ENCODE results near the gene NFU1.

Gene NFU1

GRCh38 chr2:69436938-69437750, at the start of gene NFU1:
Gene NFU1, minus strand, starts transcription at chr2:69437435. Its CDS starts 13 bp downstream, at chr2:69437422.
- DNase-seq: peak; percentile 91

DNA sequence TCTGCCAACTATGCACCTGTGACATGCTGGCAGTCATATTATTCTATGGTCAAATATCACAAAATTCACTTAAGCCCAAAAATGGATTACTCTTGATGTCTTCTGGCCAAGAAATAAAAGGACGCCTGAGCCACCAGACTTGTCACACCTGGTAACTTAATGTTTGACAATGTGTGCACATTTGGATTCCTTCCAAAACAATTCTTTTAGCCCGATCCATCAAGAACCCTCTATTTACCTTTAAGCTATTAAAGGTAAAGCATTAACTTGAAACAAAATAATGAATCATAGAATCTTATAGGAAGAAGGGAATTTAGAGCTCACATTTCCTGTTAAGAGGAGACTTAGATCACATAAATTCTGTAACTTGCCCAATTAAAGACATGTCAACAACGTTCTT, 46.5 kb upstream of the NFU1 start:
- DNase-seq: no peak

DNA sequence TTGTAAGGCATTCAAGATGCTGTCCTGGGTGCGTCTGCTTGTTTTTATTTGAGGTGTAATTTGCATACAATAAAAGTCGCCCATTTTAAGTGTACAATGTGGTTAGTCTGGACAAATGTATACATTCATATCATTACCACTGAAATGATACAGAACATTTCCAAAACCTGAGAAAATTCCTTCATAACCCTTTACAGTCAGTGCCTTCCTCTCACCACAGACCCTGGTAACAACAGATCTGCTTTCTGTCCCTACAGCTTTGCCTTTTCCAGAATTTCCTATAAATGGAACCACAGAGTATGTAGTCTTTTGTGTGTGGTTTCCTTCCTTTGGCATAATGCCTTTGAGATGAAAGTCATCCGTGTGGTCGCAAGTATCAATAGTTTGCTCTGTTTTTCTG, 45.8 kb upstream of the NFU1 start:
- DNase-seq: no peak

- DNase-seq: no peak
Observed at GRCh38 chr2:69482471-69482870, 45.2 kb upstream of the NFU1 start.

GRCh38 chr2:69481421-69481820, 44.2 kb upstream of the NFU1 start:
- no peak for DNase-seq

- no peak for DNase-seq
Observed at GRCh38 chr2:69477627-69478026, 40.4 kb upstream of the NFU1 start.

GRCh38 chr2:69474688-69475087, 37.5 kb upstream of the NFU1 start:
- no peak for DNase-seq

DNA sequence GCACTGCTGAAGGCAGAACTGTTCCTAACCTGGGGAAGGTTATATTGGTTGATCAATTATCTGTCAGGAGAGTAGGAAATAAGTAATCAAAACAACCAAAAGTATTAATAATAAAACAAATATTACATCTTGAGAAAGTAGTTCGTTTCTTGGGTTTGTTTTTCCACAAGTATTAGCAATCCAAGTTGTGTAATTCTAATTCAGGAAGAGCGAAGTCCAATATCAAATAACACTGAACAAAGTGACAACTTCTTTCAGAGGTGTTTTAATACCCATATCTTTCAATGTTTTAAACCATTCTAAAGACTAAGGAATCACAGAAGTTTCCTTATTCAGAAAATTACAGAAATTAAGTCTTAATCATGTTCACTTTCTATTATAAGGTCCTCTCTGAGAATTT, 34.6 kb upstream of the NFU1 start:
- no peak for DNase-seq

GRCh38 chr2:69470911-69471310, 33.7 kb upstream of the NFU1 start:
- DNase-seq: no peak

GRCh38 chr2:69469784-69470183, 32.5 kb upstream of the NFU1 start:
- no peak for DNase-seq

DNA sequence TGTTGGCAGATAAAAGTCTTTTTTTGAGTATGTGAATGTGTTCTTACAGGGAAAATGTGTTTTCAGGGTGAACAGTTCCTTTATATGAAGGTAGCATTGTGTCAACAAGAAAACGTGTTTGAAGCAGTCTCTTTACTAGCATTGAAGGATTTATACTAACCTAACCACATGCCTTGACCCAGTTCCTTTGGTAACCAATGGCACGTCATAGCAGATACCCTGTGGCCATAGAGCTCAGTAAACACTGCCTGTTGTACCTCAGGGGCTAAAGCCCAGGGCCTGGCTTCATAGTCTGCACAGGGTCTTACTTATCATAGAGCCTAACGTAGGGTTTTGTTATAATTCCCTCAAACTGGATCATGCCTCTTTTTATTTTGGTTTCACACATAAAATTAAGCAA, 32.1 kb upstream of the NFU1 start:
- no peak for DNase-seq

DNA sequence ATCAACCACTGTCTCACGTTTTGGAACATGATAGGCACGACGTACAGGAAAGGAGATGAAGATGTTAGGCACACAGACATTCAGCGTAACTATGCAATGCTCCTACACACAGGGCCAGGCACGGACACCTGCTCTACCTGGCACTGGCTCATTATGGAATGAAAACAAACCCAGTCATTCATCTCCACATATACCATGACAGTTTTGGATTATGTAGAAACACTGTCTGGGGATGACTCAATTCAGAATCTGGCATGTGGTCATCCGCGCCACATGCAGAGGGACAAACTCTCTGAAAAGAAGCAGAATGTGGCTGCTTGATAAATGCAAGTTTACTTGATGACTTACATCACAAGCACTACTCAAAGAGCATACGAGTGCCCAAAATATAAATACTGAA, 29.5 kb upstream of the NFU1 start:
- DNase-seq: no peak

- no peak for DNase-seq
Observed at GRCh38 chr2:69465513-69466456, 28.6 kb upstream of the NFU1 start.

DNA sequence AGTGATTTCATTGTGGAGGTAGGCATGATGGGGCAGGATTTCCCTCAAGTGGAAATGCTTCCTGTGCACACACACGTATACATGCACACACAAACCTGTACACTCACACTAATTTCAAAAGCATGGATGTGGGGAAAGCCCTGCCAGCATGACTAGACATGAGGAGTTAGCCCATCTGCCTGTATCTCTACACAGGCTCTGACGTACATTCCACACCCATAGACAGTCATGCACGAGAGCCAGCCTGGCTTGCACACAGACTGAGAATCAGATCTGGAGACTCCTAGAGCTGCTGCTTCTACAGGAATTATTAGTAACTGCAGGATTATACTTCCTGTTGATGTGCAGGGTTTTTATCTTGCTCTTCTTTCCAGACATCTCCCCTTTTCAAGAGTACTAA, 27.3 kb upstream of the NFU1 start:
- no peak for DNase-seq

DNA sequence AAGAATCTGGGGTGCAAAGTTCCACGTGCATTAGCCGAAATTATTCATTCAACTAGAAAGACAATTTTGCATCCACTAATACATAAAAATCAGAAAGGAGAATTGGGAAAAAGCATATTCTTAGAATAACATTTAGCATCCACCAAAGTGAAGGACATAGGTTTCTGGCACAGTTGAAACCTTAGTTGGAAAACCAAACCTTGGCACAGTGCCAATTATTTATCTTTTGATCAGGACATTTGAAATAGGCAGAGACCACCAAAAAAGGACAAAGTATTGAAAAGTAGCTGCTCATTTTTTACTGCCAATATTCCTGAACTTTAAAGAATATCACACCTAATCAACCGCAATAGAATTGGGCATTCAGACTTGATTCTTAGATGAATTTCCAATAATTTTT, 25.5 kb upstream of the NFU1 start:
- no peak for DNase-seq

- no peak for DNase-seq
Observed at GRCh38 chr2:69461404-69461803, 24.2 kb upstream of the NFU1 start.

DNA sequence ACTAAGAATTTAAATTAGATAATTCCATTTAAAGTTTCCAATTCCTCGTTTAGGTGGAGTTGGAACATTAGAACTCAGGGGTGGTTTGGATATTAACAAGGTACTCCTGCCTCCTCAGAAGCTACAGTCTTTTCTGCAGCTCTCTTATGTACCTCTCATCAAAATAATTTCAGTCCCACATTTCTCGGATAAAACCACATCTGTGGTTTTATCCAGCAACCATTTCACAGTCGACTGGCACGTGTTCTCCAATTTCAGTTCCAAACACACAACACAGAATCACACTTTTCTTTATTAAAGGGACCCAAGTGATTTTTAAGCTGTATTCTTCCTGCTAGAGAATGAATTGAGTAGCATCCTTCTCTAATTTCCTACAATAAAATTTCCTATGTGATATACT, 22.7 kb upstream of the NFU1 start:
- no peak for DNase-seq

GRCh38 chr2:69456950-69457445, 19.8 kb upstream of the NFU1 start:
- no peak for DNase-seq

DNA sequence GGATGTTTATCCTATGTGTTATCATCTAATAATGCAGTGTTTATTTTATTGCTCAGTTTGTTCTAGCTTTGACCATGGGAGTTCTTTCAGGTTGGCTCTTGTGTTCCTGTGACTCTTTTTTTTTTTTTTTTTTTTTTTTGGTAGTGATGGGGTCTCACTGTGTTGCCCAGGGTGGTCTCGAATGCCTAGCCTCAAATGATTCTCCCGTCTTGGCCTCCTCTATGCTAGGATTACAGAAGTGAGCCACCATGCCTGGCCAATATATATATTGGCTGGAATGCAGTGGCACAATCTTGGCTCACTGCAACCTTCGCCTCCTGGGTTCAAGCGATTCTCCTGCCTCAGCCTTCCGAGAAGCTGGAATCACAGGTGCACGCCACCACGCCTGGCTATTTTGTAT, 18.9 kb upstream of the NFU1 start:
- no peak for DNase-seq

DNA sequence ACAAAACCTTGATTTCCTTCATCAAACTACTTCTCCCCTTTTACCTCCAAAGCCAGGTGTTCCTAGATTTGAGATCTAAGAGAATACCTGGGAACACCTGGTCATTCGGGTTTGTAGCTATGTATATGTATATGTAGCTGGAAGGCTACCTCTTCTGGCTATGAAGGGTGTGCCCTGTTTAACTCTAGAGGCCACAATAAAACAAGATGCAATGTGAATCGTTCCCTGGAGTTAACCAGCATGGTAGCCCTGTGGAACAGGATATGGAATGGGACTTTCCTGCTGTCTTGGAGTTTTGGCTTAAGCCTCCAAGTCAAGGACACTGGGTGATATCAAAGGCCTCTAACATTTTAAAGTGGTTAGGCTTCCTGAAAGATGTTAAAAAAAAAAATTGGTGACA, 17.7 kb upstream of the NFU1 start:
- DNase-seq: no peak

- DNase-seq: no peak
Observed at GRCh38 chr2:69453475-69454129, 16.4 kb upstream of the NFU1 start.

DNA sequence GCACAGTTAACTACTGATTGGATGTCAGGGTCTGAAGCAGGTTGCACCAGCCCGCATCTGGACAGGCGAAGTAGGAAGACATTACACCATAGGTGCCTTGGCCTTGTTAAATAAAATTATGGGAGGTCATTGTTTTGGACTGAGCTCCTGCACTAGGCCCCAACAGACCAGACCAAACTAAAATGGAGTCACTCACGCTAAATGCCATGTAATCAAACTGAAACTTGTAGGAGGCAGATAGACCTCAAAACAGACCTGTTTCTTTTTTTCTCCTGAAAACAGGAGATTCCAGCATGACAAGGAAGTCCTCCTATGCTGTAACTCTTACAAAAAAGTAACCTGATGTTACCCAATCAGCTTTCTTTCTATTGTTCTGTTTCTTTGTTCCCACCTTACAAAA, 15.5 kb upstream of the NFU1 start:
- DNase-seq: no peak

DNA sequence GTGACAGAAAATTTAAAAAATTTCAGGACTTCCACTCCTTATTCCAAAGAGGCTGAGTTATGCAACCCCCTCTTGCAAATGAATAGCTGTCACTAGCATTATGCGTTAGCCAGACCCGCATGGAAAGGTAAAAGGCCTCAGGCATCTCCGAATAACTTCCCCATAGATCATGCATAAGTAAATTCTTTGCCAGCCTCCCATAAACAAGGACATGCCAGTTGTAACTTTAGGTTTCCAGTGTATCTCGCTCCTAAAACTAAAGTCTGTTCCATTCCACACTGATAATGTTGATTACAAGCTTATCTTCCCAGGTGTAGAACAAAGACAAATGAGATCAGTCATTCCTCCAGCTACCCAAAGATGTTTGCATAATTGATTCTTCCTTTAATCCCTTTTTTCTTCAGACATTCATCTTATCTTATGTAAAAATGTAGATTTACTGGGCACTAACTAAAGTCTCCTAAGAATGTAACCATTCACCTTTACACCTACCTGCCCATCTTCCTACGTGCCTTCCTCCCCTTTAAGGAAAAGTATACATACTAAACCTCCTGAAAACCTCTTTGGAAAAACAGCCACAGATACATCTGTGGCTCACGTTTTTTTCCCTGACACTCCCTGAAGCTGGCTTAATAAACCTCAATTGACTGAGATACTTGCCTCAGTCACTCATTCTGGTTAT, 13.6 kb upstream of the NFU1 start:
- no peak for DNase-seq
